ENCODE measurements around the gene FANCC. TPM values are rescaled to one million over a fixed set of nuclear protein-coding genes. Genes with fewer than 3 reads are reported as not detected.

FANCC gene
- total and polyA plus RNA-seq, 10 donors, result 0.89 to 9.7 (median 6.6) TPM

- TF ChIP-seq POLR2A (IDR thresholded peaks at IDR 0.05), result no peak
- TF ChIP-seq POLR2AphosphoS5 (IDR thresholded peaks at IDR 0.05), result no peak
- TF ChIP-seq CTCF (IDR thresholded peaks at IDR 0.05 in 8 of 11, conservative IDR thresholded peaks at IDR 0.05 in 3 of 11), result no peak
- no peaks in the 10 kb centered on the region for H3K4me1 ChIP-seq
- WGBS, 5 donors, result 58 to 83% (median 71%) methylated on average over 5 of the region's 5 CpGs
- H3K4me3 ChIP-seq, result no peak overlapping the region
- intact Hi-C loops (cut with DNase I; ENCODE audit: low total_unique reads), result no loop called here
- H3K9me3 ChIP-seq, result peaks cover 0 to 17% (median 12%) of the 10 kb centered on the region in 8 donors
- no peaks in the 10 kb centered on the region for H3K36me3 ChIP-seq
- DNase-seq, result no peak
- peaks cover 0 to 24% (median 0%) of the 10 kb centered on the region in 7 donors for H3K27me3 ChIP-seq (replicated peaks in 1 of 7)
- H3K27ac ChIP-seq, result no peak overlapping the region
These were observed 23.9 kb upstream of the FANCC start for GRCh38 chr9:95341293-95341962.

GRCh38 chr9:95338243-95338642 is 20.7 kb upstream of the FANCC start:
- Histone ChIP-seq H3K4me3 (no peak overlapping the region), H3K4me1 (no peaks in the 10 kb centered on the region), H3K9me3 (peaks cover 0 to 17% (median 12%) of the 10 kb centered on the region in 8 donors), H3K36me3 (no peaks in the 10 kb centered on the region), H3K27me3 (replicated peaks in 1 of 7) (peaks cover 0 to 24% (median 0%) of the 10 kb centered on the region in 7 donors), H3K27ac (no peak overlapping the region)
- 89 to 97% (median 94%) methylated on average over 2 to 6 of the region's 6 CpGs for WGBS, 5 donors
- TF ChIP-seq POLR2A (IDR thresholded peaks at IDR 0.05) (no peak), POLR2AphosphoS5 (IDR thresholded peaks at IDR 0.05) (no peak), CTCF (IDR thresholded peaks at IDR 0.05 in 8 of 11, conservative IDR thresholded peaks at IDR 0.05 in 3 of 11) (no peak)
- intact Hi-C loops (cut with DNase I; ENCODE audit: low total_unique reads), result no loop called here
- no peak for DNase-seq

GRCh38 chr9:95336281-95336680 is 18.8 kb upstream of the FANCC start:
- intact Hi-C loops (cut with DNase I; ENCODE audit: low total_unique reads), result no loop called here
- Histone ChIP-seq H3K9me3 (peaks cover 0 to 17% (median 12%) of the 10 kb centered on the region in 8 donors), H3K27ac (no peak overlapping the region), H3K27me3 (replicated peaks in 1 of 7) (peaks cover 0 to 24% (median 0%) of the 10 kb centered on the region in 7 donors), H3K4me1 (no peaks in the 10 kb centered on the region), H3K4me3 (no peak overlapping the region), H3K36me3 (no peaks in the 10 kb centered on the region)
- 74 to 83% (median 78%) methylated on average over 3 of the region's 3 CpGs for WGBS, 5 donors
- DNase-seq, result no peak
- TF ChIP-seq POLR2AphosphoS5 (IDR thresholded peaks at IDR 0.05) (no peak), POLR2A (IDR thresholded peaks at IDR 0.05) (no peak), CTCF (IDR thresholded peaks at IDR 0.05 in 8 of 11, conservative IDR thresholded peaks at IDR 0.05 in 3 of 11) (peak in 7 of 11 experiments; percentile 19 to 58 (median 47))

- no peaks in the 10 kb centered on the region for H3K36me3 ChIP-seq
- no peak overlapping the region for H3K4me3 ChIP-seq
- intact Hi-C loops (cut with DNase I; ENCODE audit: low total_unique reads), result no loop called here
- TF ChIP-seq POLR2AphosphoS5 (IDR thresholded peaks at IDR 0.05) (no peak), POLR2A (IDR thresholded peaks at IDR 0.05) (no peak), CTCF (IDR thresholded peaks at IDR 0.05 in 8 of 11, conservative IDR thresholded peaks at IDR 0.05 in 3 of 11) (no peak)
- DNase-seq, result no peak
- H3K27me3 ChIP-seq (replicated peaks in 1 of 7), result peaks cover 0 to 20% (median 0%) of the 10 kb centered on the region in 7 donors
- H3K4me1 ChIP-seq, result no peaks in the 10 kb centered on the region
- H3K9me3 ChIP-seq, result peaks cover 0 to 18% (median 12%) of the 10 kb centered on the region in 8 donors
- WGBS, 5 donors, result 69 to 83% (median 81%) methylated on average over 2 of the region's 2 CpGs
- H3K27ac ChIP-seq, result no peak overlapping the region
These were observed 15.9 kb upstream of the FANCC start for GRCh38 chr9:95333426-95333825.

Data from spleen (tissue), 11 donors.